HG02588 (cell line): ENCODE data around the gene NUP133.
"Not testable (repeated sequence)": the region's sequence is repeated elsewhere in the genome, so short reads cannot be mapped to it uniquely, and the experiment has no call there.

Source experiments
- ATAC-seq: cut with Tn5 transposase; IDR thresholded peaks from one replicate; pipeline ENCODE4 v1.9.1; 2021; ENCODE audit warnings: mild to moderate bottlenecking, moderate library complexity; ENCODE audit not compliant: unreplicated experiment

NUP133 gene

DNA sequence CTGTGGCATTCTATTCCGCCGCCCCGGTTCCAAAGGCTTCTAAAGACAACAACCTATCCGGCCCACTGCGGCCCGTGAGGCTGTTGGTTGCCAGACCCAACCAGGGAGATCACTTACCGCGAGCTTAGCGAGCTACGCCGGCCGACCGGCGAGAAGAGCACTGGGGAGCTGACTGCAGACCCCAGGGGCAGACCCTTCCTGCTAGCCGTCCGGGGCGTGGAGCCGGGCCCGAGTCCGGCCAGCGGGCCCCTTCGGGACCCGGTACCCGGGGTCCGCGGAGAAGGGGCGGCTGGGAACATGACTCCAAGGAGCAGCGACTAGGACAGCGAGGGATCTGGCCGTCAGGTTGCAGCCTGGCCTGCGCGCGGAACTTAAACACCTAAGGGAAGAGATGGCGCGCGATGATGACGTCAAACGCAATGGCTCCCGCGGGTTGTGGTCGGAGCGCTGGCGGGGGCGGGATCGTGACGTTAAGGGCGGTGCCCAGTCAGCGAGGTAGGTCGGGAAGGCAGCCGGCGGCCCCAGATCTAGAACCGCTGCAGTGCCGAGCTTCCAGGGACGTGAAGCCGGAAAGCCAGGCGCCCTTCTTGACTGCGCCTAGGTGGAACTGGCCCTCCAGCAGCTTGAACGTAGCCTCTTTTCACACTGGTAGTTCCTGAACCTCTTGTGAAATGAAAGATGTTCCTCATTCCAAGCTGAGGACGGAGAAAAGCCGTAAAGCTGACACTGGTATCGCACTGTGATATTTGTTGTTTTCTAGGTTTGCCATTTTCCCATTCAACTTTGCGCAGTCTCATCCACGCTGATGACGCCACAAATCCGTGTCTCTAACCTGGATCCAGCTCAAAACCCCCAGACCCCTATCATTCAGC, at the start of gene NUP133:
Gene NUP133, minus strand, starts transcription at position 391 of the 872 bp plus-strand sequence. Its CDS starts 92 bp downstream, at position 299.
- peak; percentile 96 for ATAC-seq

- no peak for ATAC-seq
These were observed 49.2 kb upstream of the NUP133 start for GRCh38 chr1:229557200-229557850.

DNA sequence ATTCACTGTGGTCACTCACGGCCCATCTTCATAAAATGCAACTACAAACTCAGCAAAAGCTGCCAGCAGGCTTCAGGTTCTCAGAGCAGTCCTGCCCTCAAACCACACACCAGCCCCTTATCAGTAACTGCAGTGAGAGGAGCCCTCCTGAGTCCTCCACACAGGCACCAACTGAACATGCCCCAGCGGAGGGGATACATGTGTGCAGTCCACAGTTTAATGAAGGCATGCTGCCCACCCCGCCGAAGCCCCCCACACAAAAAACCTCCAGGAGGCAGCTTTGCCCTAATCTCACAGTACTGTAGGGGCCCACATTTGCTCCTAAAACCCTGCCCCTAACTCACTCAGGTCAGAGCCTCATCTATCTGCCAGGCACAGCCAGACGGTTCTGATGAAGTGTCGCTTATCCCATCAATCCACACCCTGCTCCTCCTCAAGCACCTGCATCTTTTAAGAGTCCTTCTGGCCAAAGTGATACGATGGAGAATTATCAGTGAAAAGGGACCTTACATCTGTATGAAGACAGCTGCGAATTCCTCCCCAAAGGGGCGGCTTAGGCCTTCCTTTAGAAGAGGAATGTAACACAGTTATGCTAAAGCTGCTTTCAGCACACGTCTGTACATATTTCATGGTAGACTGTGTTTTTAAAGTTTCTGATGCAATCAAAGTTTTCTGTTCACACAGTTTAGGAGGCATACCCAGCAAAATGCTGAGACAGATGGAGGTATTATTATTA, 46.9 kb upstream of the NUP133 start:
- no peak for ATAC-seq

GRCh38 chr1:229553621-229554130, 45.5 kb upstream of the NUP133 start:
- ATAC-seq = no peak

DNA sequence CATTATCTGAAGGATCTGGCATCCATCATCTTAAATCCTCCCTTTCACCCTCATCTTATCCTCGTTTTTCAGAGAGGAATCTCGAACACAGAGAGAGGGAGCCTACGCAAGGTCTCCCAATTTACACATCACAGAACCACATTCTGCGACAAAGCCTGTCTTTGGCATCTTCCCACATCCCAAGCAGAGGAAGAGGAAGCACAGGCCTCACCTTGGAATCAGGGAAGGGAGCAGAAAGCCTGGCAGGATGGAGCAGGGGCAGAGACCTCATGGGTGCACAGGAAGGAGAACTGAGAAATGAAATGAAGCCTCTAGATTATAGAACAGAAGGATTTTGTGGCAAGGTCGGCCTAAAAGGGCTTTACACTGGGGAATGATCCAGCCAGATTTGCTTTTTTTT, 44.6 kb upstream of the NUP133 start:
- ATAC-seq = no peak

- no peak for ATAC-seq
These were observed 42.8 kb upstream of the NUP133 start for GRCh38 chr1:229550812-229551567.

DNA sequence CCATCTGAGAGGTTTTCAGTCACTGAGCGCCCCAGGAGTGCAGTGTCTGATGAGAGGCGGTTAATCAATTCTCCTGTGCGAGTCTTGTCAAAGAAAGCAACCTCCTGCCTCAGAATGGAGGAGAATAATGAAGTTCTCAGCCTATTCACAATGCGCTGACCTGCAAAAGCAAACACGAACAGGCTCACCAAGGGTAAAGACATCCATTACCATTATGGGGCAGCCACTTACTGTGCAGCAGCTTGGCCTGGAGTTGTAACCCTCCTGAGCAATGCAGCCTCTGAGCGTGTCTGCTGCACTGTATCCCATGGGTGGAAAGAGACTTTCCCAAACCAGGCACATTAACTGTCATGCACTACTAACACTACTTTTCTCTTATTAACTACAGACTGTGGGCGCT, 39.4 kb upstream of the NUP133 start:
- no peak for ATAC-seq

GRCh38 chr1:229544587-229544986, 36.4 kb upstream of the NUP133 start:
- no peak for ATAC-seq

GRCh38 chr1:229539863-229540506, 31.8 kb upstream of the NUP133 start:
- ATAC-seq = no peak

DNA sequence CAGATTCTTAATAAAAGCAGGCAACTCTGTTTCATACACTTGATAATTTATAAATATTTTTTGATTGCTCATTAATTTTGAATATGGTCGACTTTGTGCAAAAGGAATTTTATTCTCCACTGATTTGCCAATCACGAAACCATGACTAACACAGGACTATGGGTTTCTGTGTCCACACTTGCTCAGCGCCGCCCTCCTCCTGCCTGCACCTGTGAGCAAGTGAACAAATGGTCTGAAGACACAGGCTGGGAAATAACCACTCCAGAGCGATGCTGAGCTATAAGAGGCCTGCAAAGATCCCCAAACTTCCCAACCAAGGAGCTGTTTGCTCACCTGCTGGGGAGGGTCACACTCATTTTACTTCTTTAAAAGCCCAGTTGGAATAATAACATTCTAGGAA, 30.8 kb upstream of the NUP133 start:
- ATAC-seq = no peak

- ATAC-seq = no peak
These were observed 29.8 kb upstream of the NUP133 start for GRCh38 chr1:229537894-229538293.

DNA sequence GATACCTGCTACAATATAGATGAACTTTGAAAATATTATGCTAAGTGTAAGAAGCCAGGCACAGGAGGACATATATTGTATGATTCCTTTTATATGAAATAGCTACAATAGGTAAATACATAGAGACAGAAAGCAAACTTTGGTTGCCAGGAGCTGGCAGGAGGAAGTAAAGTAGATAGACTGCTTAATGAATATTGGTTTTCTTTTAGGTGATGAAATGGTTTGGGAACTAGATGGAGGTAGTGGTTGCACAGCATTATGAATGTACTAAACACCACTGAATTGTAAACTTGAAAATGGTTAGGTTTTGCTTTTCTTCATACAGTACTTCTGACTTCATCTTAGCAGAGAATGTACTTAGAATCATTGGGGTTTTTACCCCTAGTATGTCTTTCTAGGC, 28.8 kb upstream of the NUP133 start:
- ATAC-seq = no peak

- no peak for ATAC-seq
These were observed 27.1 kb upstream of the NUP133 start for GRCh38 chr1:229535230-229535629.

DNA sequence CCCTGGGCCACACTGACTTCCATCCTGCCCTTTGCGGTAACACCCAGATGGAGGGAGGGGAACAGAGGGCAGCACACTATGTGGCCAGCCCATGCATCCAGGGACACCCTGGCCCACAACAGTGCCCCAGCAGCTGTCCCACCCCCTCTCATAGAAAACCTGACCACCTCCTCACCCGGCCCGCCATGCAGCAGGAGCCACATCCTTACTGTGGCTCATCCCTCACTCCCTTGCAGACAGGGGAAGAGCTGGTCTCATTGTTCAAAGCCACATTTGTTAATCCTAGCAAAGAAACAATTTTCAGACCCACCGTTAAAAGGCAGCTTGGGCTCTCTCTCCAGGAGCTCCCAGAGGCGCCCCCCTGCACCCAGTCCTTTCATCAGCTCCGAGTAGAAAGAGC, 23.2 kb upstream of the NUP133 start:
- no peak for ATAC-seq

DNA sequence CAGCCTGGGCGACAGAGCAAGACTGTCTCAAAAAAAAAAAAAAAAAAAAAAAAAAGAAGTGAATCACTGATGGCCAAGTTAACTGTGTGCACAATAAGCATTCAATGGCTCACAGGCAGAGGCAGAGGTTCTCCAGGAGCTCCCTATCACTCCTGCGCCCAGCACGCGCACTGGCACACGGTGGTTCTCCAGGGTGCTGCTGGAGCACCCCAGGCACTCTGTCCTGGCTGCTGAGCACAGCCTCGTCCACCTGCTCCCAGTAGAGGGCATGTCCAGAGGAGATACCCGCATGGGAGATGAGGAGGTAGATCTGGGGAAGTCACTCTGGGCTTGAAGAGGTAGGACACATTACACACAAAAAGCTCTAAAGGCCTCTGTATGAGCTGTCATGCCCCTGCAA, 21.5 kb upstream of the NUP133 start:
- no peak for ATAC-seq

GRCh38 chr1:229526695-229527094, 18.6 kb upstream of the NUP133 start:
- no peak for ATAC-seq

GRCh38 chr1:229523052-229523451, 14.9 kb upstream of the NUP133 start:
- ATAC-seq = no peak

GRCh38 chr1:229514578-229515275, 6.6 kb upstream of the NUP133 start:
- no peak for ATAC-seq

- ATAC-seq = not testable (repeated sequence)
These were observed 3.5 kb upstream of the NUP133 start for GRCh38 chr1:229511625-229512024.

- ATAC-seq = not testable (repeated sequence)
These were observed 3.1 kb upstream of the NUP133 start for GRCh38 chr1:229511201-229511600.
